ENCODE results near the gene SLC12A7.
"Not testable (repeated sequence)": the region's sequence is repeated elsewhere in the genome, so short reads cannot be mapped to it uniquely, and the experiment has no call there.

SLC12A7 gene

GRCh38 chr5:1008451-1009358 lies 103.2 kb downstream of the SLC12A7 start, which contains the start of gene NKD2:
NKD2 (plus strand) TSS chr5:1008802; CDS start chr5:1009058, 256 bp downstream.
- TF ChIP-seq POLR2A (IDR thresholded peaks at IDR 0.05; ENCODE audit: low read length) (no peak), GATA1 (IDR thresholded peaks at IDR 0.05; ENCODE audit: low read depth, low read length) (no peak)
- peak; percentile 30 to 49 for DNase-seq

DNA sequence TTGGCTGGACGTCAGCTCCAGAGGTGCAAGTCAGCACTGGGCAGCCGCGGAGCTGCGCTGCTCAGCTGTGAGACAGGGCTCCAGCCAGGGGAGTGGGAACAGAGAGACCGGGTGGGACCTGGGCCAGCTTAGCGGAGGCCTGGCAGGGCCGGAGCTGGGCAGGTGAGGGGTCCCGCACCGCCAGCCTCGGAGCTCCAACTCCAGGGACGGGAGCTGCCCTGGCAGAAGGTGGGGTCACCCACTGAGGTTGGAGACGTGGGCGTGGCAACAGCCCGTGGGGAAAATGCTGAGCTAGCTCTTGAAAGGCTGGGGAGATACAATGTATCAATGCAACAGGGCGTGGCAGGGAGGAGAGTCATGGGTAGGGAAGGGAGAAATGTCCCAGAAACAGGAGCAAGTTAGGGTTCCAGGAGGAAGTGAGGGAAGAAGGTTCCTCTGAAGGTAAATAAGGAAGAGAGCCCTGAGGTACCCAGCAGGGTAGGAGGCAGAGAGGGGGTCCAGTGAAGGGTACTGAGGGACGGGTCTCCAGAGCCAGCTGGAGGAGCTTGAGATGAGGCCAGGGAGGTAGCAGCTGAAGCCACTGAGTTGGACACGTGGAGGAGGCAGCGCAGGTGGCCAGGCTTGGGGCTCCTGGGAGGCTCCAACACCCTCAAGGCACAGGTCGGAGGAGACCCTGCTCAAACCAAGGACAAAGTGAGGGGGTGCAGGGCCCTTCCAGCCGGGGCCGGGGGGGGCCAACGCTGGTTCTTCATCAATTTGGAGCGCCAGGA lies 104.0 kb downstream of the SLC12A7 start:
- TF ChIP-seq GATA1 (IDR thresholded peaks at IDR 0.05; ENCODE audit: low read depth, low read length) = no peak
- TF ChIP-seq POLR2A (IDR thresholded peaks at IDR 0.05; ENCODE audit: low read length) = no peak
- no peak for DNase-seq

GRCh38 chr5:1007221-1007680 lies 104.6 kb downstream of the SLC12A7 start:
- DNase-seq = no peak

DNA sequence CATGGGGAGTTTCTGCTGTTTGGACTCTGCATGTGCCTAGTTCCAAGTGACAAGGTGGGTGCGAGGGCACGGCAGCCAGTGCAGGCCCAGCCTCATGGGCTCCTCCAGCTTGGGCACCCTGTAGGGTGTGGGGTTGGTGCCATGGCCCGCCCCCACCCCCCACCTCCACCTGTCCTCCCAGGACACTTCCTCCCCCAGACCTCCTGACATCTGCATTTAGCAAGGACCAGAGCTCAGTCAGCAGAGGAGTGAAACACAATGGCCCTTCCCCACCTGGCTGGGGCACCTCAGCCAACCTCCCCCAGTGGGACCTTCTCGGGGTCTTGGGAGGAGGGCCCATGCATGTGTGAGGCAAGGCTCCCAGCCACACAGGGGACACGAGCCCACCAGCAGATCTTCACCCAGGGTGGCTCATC lies 105.2 kb downstream of the SLC12A7 start:
- TF ChIP-seq GATA1 (IDR thresholded peaks at IDR 0.05; ENCODE audit: low read depth, low read length) = no peak
- no peak for TF ChIP-seq POLR2A (IDR thresholded peaks at IDR 0.05; ENCODE audit: low read length)
- no peak for DNase-seq

More at GRCh38 chr5:1007221-1007680, 104.6 kb downstream of the SLC12A7 start:
- TF ChIP-seq GATA1 (IDR thresholded peaks at IDR 0.05; ENCODE audit: low read depth, low read length) (no peak), POLR2A (IDR thresholded peaks at IDR 0.05; ENCODE audit: low read length) (no peak)

- DNase-seq = no peak
Observed at GRCh38 chr5:1005904-1006655, 105.8 kb downstream of the SLC12A7 start.

DNA sequence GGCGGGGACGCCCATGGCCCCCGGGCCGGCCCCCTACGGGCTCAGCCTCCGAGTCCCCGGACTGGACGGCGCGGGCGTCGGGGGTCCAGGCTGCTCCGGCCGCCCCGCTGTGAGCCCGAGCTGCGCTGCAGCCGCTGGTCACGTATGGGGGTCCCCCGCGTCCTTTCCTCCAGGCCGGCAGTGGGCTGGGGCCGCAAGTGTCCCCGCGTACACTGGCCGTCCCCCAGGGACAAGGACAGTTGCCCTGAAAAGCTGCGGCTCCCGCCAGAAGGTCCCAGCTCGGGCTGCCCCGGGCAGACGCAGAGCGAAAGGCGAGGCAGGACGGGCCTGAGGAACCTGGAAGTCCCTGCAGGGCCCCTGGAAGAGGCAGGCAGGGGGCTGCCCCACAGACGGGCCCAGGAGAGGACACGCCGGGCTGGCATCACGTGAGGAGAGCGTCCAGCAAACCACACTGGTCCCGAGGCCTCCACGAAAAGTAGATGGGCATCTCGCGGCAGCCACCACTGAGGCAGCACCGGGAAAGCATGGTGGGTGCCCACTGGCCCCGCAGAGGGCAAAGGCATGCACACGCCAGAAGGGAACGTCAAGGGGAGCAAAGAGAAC lies 106.5 kb downstream of the SLC12A7 start:
- no peak for DNase-seq
- TF ChIP-seq GATA1 (IDR thresholded peaks at IDR 0.05; ENCODE audit: low read depth, low read length) = no peak
- TF ChIP-seq POLR2A (IDR thresholded peaks at IDR 0.05; ENCODE audit: low read length) = no peak

More at GRCh38 chr5:1005904-1006655, 105.8 kb downstream of the SLC12A7 start:
- no peak for TF ChIP-seq GATA1 (IDR thresholded peaks at IDR 0.05; ENCODE audit: low read depth, low read length)
- no peak for TF ChIP-seq POLR2A (IDR thresholded peaks at IDR 0.05; ENCODE audit: low read length)

GRCh38 chr5:1004461-1005248 lies 107.2 kb downstream of the SLC12A7 start:
- no peak for TF ChIP-seq POLR2A (IDR thresholded peaks at IDR 0.05; ENCODE audit: low read length)
- TF ChIP-seq GATA1 (IDR thresholded peaks at IDR 0.05; ENCODE audit: low read depth, low read length) = no peak
- peak; percentile 66 to 67 for DNase-seq

GRCh38 chr5:1003296-1003937 lies 108.4 kb downstream of the SLC12A7 start:
- TF ChIP-seq GATA1 (IDR thresholded peaks at IDR 0.05; ENCODE audit: low read depth, low read length) = no peak
- no peak for TF ChIP-seq POLR2A (IDR thresholded peaks at IDR 0.05; ENCODE audit: low read length)
- no peak for DNase-seq

DNA sequence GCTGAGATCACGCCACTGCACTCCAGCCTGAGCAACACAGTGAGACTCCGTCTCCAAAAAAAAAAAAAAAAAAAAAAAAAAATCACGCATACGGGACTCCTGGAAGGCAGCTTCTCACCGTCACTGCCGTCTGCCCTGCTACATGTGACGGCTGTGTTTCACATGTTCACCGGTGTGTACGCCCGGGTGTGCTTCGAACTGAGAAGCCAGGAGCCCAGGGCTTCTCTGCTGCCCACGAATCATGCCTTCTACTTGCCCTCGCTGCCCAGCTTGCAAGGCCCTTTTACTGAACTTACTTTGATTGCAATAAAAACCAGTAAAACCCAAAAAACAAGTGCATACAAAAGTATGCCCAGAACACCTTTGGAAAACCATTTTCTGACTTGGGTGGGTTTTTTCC lies 109.0 kb downstream of the SLC12A7 start:
- TF ChIP-seq POLR2A (IDR thresholded peaks at IDR 0.05; ENCODE audit: low read length) (no peak), GATA1 (IDR thresholded peaks at IDR 0.05; ENCODE audit: low read depth, low read length) (no peak)
- no peak for DNase-seq

GRCh38 chr5:1002271-1002546 lies 109.7 kb downstream of the SLC12A7 start:
- DNase-seq = no peak
- no peak for TF ChIP-seq GATA1 (IDR thresholded peaks at IDR 0.05; ENCODE audit: low read depth, low read length)
- TF ChIP-seq POLR2A (IDR thresholded peaks at IDR 0.05; ENCODE audit: low read length) = no peak

- no peak for DNase-seq
- TF ChIP-seq GATA1 (IDR thresholded peaks at IDR 0.05; ENCODE audit: low read depth, low read length) (no peak), POLR2A (IDR thresholded peaks at IDR 0.05; ENCODE audit: low read length) (no peak)
Observed at GRCh38 chr5:1001406-1002270, 110.2 kb downstream of the SLC12A7 start.

DNA sequence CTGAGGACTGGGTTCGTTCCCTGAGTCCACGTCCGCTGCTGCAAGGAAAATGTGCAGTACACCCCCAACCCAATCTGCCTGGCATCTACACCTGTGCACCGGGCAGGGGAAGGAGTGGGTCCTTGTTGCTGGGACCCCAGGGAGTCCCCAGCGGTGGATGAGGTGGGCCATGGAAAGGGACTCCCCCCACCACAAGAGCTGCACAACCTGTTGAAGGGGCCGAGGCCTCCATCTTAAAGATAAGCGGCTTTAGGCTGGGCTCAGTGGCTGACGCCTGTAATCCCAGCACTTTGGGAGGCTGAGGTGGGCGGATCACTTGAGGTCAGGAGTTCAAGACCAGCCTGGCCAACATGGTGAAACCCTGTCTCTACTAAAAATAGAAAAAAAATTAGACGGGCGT lies 111.0 kb downstream of the SLC12A7 start:
- DNase-seq = not testable (repeated sequence)
